ENCODE measurements around the gene ASIC3.
"Not testable (repeated sequence)": the region's sequence is repeated elsewhere in the genome, so short reads cannot be mapped to it uniquely, and the experiment has no call there.

ASIC3 gene

DNA sequence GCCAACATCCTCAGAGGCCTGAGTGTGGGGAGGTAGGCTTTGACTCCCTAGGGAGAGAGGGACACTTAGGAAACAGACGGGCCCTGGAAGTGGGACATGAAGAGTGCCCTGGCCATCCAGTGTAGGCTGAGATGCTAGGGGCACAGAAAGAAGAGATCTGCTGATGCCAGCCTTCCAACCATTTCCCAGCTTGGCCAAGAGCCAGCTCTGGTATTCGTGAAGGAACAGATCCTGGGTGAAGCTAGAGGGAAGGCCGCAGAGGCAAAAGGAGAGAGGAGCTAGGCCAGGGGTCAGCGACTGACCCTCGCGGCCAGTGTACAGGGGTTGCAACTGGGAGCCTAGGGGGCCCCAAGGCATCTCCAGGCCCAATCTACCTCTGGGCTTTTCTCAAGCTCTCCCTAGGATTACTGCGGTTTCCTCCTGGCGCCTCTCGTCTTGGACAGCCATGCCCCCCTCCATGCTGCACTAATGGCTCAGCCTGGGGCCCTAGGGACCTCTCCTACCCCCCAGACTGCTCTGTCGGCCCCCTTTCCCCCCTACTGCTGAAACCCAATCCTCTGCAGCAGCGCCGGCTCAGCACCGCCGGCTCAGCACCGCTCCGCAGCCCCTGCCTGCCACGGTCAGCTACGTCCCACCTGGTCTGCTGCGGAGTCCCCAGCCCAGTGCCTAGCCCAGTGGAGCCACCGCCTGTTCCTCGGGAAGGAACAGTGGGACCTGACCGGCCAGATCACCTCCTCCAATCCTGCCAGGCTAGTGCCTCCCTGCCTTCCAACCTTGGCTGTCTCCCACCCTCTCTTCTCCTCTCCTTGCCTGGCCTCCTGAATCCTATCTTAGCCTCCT lies at the start of gene ASIC3:
Gene ASIC3, plus strand, starts transcription at position 556 of the 840 bp plus-strand sequence. CDS start 355 bp downstream, outside the sequence.
- DNase-seq, result no peak

DNA sequence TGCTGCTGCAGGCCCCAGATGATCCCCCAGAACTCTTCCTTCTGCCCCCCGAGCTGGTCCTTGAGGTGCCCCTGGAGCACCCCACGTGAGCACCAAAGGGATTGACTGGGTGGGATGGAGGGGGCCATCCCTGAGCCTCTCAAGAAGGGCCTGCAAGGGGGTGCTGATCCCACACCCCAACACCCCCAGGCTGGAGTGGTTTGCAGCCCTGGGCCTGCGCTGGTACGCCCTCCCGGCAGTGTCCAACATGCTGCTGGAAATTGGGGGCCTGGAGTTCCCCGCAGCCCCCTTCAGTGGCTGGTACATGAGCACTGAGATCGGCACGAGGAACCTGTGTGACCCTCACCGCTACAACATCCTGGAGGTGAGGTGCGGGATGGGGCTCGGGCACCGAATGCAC lies 49.3 kb upstream of the ASIC3 start:
- DNase-seq, result no peak

GRCh38 chr7:150999497-151000230 lies 48.7 kb upstream of the ASIC3 start:
- no peak for DNase-seq

DNA sequence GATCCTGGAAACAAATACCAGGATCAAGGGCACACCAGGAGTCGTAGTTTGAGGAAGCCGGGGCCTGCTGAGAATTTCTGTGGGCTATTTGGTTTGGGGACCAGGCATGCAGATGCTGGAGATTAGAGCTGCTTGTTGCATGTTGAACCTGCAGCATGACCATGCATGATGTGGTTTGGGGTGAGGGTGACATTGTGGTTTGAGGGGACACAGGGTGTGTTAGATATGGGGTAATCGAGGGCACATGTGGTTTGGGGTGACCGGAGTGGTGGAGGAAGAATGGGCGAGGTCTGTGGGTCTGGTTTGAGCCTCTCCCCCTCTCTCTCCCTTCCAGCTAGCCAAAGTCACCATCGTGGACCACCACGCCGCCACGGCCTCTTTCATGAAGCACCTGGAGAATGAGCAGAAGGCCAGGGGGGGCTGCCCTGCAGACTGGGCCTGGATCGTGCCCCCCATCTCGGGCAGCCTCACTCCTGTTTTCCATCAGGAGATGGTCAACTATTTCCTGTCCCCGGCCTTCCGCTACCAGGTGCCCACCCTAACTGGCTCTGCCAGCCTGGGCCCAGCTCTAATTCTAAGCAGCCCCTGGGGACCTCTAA lies 47.3 kb upstream of the ASIC3 start:
- DNase-seq, result no peak

- DNase-seq, result no peak
Observed at GRCh38 chr7:151001546-151001945, 46.8 kb upstream of the ASIC3 start.

GRCh38 chr7:151003572-151003971 lies 44.8 kb upstream of the ASIC3 start:
- no peak for DNase-seq

DNA sequence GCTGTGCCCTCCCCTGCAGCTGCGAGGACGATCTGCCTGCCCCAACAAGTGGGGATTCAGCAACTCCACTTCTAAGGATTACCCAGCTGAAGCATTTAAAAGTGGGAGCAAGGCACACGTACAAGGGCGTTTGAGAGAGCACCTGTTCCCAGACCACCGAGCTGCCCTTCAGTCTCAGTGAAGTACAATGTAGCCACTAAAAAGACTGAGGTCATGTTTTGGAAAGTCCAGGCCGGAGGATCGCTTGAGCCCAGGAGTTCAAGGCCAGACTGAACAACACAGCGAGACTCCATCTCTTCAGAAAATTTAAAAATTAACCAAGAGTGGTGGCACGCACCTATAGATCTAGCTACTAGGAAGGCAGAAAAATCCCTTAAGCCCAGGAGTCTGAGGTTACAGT lies 42.8 kb upstream of the ASIC3 start:
- DNase-seq, result no peak

GRCh38 chr7:151006590-151007300 lies 41.6 kb upstream of the ASIC3 start:
- DNase-seq, result no peak

DNA sequence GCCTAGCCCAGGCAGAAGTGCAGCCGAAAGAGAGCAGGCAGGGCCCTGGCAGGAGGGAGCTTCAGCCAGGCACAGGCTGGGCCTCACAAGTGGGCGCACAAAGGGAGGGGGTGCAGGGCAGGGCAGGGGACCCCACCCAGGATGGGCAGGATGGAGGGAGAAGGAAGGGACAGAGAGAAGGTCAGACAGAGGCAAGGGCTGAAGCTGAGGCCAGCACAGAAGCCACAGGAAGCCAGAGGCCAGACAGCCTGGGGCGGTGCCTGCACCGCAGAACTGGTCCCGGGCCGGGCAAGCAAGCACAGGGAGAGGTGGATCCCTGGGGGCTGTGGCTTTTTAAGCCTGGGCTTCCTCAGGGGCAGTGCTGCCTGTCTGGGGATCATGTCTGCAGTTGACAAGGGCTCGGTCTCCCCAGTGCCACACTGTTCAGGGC lies 40.8 kb upstream of the ASIC3 start:
- no peak for DNase-seq

- DNase-seq, result no peak
Observed at GRCh38 chr7:151008143-151008510, 40.2 kb upstream of the ASIC3 start.

GRCh38 chr7:151008511-151009323 lies 39.6 kb upstream of the ASIC3 start:
- DNase-seq, result peak in 1 of 2 donors; percentile 67

DNA sequence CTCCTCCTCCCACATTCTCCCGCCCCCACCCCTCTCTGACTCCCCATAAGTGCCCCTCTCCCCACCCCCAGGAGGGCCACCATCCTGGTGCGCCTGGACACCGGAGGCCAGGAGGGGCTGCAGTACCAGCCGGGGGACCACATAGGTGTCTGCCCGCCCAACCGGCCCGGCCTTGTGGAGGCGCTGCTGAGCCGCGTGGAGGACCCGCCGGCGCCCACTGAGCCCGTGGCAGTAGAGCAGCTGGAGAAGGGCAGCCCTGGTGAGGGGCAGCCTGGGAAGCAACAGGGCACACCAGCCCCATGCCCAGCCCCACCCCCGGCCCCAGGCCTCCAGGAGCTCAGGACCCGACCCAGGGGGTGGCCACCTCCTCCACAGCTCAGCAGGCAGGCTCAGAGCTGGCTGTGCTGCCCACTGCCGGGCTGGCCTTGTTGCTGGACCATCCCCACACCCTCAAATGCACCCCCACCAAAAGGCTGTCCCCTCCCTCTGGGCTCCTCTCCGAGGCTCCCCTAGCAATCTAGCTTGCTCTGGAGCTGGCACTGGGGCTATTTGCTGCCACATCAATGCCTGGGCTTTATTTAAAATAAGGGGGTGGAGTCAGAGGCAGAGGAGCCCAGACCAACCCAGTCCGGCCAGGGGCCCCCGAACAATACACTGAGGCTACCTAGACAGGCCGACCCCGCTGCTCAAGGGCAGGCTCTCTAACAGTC lies 38.8 kb upstream of the ASIC3 start:
- no peak for DNase-seq

GRCh38 chr7:151010037-151010306 lies 38.4 kb upstream of the ASIC3 start:
- DNase-seq, result no peak

DNA sequence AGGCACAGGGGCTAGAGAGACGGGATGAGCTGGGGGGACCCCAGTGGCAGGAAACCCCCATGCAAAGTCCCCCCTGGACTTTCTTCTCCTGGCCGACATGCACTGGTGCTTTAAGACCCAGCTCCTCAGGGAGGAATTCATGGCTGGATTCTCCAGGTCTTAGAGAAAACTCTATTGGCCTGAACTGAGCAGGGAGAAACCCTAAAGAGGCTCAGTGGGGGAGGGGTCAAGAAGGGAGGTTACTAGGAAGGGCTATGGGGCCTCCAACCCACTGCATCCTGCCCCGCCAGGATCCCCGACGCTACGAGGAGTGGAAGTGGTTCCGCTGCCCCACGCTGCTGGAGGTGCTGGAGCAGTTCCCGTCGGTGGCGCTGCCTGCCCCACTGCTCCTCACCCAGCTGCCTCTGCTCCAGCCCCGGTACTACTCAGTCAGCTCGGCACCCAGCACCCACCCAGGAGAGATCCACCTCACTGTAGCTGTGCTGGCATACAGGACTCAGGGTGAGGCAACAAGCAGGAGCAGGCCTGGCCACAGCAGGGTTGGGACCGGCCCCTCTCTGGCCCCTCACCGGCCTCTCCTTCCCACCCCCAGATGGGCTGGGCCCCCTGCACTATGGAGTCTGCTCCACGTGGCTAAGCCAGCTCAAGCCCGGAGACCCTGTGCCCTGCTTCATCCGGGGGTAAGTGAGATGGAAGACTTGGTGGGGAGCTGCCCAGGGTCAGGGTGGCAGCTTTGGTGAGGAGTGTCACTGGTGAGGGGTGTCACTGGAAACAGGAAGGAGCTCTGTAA lies 37.8 kb upstream of the ASIC3 start:
- peak in 1 of 2 donors; percentile 34 for DNase-seq

GRCh38 chr7:151011097-151011409 lies 37.3 kb upstream of the ASIC3 start:
- DNase-seq, result peak in 1 of 2 donors; percentile 47

DNA sequence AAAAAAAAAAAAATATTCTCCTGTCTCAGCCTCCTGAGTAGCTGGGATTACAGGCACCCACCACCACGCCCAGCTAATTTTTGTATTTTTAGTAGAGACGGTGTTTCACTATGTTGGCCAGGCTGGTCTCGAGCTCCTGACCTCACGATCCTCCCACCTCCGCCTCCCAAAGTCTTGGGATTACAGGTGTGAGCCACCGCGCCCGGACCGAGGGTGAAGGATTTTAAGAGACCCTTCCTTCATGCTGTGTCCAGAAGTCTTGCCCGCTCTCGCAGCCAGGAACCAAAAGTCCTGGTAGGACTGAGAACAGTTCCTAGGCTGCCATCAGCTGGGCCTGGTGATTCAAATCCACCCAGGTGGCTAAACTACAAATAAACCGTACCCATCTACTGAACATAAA lies 36.7 kb upstream of the ASIC3 start:
- not testable (repeated sequence) for DNase-seq

DNA sequence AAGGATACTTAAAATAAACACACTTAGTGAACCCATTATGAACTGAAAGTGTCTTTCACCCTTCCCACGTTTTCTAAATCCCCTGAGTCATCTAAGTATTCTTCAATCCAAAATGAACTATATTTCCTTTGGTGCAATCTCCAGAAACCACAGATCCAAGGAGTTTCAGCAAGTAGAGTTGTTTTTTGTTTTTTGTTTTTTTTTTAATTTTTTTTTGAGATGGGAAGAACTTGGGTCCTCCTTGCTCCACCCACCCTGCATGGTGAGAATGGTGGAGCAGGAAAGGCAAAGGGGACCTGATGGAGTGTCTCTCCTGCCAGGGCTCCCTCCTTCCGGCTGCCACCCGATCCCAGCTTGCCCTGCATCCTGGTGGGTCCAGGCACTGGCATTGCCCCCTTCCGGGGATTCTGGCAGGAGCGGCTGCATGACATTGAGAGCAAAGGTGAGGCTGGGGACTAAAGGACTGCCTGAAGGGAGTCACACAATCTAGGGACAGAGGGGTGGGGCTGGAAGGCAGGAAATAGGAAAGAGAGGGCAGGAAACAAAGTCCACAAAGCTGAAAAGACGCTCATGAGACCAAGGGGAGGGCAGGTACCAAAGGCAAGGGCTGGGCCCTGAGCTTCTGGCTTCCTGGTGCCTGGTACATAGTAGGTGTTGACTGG lies 36.2 kb upstream of the ASIC3 start:
- DNase-seq, result no peak

GRCh38 chr7:151012911-151013347 lies 35.4 kb upstream of the ASIC3 start:
- no peak for DNase-seq

DNA sequence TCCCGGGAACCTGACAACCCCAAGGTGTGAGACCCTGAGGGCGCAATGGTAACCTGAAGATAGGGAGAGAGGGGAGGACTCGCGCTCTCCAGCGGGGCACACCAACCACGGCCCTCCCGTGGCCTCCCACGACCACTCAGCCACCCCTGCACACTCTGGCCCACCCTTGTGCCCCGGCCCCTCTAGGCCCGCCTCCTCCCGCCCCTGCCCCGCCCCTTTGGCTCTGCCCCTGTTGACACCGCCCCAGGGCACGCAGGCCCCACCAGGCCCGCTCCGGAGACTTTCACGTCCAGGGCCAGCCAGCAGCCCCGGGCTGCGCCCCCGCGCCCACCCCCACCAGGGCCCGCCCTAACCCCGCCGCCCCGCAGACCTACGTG lies 35.0 kb upstream of the ASIC3 start:
- no peak for DNase-seq

- DNase-seq, result peak in 1 of 2 donors; percentile 42
Observed at GRCh38 chr7:151013733-151014497, 34.4 kb upstream of the ASIC3 start.
